ENCODE measurements around the gene UQCRC2.
"Not testable (repeated sequence)": the region's sequence is repeated elsewhere in the genome, so short reads cannot be mapped to it uniquely, and the experiment has no call there.

UQCRC2 gene

DNA sequence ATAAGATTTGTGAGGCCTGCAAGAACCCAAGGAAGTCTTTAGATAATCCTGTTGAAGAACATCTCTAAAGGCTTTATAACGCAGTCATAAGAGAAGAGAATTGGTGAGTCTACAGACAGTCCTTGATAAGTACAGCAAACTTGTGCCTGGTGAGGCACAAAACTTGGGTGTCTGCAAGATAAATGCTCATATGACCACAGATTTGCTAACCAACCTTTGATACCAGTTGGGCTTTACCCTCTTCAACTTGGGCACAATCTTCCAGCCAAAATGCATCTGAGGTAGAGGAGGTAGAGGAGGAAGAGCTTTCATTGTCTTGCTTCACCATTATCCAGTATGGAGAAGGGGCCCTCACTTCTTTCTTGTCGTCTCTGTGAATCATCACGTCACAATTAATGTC lies 30.9 kb downstream of the UQCRC2 start:
- DNase-seq: no peak

DNA sequence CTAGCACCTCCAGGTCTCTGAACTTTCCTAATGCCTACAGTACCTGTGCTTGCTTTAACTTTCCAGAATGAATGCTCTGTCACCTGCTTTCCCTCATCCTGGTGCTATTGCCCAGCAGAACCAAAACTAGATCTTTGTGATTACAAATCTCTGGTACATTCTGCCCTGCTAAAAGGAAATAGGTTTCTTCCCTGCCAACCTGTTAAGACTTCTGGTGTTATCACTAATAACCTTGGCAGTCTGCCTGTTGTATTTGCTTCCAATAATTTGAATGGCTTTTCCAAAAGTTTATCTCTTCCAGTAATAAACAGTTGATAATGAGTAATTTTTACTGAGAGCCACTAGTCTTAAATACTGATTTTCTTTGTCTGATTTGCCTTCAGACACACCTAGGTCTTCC lies 32.4 kb downstream of the UQCRC2 start:
- DNase-seq: no peak

DNA sequence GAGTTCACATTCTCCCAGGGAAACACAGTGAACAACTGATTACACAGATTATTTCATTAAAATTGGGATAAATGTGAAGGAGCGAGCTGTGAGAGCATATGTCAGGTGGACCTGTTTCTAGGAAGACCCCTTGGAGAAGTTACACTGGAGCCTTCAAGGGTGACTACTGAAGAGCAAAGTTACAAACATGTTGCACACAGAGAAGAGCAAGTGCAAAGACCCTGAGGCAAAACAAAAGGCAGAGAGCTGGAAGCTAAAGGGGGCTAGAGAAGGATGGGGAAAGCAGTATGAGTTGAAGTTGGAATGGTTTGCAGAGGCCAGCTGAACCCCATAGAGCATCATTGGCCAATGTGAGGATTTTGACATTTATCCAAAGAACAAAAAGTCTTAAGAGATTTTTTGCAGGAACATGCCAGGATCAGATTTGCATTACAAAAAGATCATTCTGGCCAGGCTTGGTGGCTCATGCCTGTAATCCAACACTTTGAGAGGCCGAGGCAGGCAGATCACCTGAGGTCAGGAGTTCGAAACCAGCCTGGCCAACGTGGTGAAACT lies 33.6 kb downstream of the UQCRC2 start:
- DNase-seq: no peak

DNA sequence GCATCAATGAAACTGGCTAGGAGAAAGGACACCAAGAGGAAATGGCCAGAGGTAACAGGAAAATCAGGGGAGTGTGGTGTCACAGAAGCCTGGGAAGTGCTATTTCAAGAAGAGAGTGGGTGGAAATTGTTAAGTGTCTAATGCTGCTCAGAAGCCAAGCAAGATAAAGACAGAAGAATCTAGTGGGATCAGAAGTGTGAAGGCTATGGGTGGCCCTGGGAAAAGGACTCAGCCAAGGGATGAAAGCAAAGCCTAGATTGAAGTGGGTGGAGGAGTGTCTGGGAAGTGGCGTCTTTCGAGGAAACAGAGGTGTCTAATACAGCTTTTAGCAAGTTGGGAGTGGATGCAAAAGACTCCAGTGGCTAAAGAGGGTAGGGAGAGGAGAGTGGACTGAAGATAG lies 34.3 kb downstream of the UQCRC2 start:
- no peak for DNase-seq

DNA sequence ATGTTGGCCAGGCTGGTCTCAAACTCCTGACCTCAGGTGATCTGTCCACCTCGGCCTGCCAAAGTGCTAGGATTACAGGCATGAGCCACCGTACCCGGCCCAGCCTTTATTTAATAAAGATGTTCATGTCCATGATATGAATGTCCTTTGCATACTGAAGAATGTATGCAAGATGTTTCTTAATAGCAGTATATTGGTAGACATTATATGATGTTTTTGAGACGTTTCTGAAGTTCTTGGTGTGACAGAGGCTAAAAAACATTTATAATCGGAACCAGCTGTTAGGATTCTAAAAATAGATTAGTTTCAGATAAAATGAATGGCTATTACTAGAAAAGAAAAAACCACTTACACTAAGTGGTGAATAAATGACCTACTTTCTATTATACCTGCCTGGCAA lies 36.0 kb downstream of the UQCRC2 start:
- DNase-seq: no peak

DNA sequence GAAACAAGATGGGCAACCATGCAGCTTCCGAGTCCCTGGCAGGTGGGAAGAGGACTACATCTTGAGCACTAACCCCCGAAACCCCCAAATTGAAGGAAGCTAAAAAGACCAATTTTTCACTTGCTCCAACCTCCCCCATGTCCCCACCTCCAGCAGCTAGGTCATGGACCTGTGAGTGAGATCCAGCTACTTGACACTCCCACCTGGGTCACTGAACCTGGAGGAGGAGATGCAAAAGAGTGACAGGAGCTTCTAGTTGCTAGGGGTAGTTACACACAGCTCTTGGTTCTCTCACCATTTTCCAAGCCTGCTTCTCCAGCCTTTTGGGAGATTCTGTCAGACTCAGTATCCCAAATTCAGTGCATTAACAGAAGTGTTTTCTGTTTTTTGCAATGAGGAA lies 36.6 kb downstream of the UQCRC2 start:
- DNase-seq: no peak

DNA sequence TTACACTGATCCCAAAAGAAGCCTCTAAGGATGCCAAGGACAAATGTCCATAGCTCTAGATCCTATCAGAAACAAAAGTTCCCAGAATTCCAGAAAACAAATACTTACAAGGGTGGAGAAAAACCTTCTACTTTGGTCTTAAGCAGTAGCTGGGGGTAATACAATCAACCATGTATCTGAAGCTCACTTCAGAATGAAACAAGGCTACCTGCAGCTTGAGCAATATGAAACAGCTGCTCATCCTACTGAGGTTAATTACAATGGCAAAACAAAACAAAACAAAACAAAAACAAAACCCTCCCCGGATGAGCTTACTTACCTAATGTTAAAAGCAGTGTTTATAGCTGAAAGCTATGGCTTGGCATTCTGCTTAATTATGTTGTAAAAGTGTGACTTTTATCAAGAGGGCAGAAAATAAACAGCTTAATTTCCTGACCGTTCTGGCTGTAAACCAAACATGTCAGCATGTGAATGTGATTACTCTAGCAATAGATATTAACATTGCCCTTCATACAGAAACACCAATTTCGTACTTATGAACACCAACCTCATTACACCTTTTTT lies 37.3 kb downstream of the UQCRC2 start:
- DNase-seq: no peak

DNA sequence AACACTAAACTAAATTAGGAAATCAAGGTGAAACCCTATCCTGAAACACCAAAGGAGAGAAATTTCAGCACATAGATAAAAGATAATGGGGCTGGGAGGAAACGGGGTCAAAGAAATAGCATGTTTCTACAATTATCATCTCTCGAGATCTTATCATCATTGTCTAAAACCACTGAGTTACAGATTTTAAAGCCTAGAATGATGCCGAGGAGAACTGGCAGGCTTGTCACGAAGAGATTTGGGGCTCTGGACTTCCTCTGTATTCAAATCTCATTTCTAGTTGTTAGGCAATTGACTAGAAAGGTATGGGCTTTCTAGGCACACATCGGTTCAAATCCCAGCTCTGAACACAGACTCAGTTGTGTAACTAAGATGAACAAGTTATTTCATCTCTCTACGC lies 38.5 kb downstream of the UQCRC2 start:
- no peak for DNase-seq

DNA sequence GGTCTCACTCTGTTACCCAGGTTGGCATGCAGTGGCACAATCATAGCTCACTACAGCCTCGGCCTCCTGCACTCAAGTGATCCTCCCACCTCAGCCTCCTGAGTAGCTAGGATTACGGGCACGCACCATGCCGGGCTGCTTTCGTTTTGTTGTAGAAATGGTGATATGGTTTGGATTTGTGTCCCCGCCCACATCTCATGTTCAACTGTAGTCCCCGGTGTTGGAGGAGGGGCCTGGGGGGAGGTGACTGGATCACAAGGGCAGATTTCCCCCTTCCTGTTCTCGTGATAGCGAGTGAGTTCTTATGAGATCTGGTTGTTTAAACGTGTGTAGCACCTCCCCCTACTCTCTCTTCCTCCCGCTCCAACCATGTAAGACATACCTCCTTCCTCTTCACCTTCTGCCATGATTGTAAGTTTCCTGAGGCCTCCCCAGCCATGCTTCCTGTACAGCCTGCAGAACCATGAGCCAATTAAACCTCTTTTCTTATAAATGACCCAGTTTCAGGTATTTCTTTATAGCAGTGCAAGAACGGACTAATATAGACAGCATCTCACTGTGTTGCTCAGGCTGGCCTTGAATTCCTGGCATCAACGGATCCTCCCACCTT lies 41.8 kb downstream of the UQCRC2 start:
- DNase-seq: no peak

DNA sequence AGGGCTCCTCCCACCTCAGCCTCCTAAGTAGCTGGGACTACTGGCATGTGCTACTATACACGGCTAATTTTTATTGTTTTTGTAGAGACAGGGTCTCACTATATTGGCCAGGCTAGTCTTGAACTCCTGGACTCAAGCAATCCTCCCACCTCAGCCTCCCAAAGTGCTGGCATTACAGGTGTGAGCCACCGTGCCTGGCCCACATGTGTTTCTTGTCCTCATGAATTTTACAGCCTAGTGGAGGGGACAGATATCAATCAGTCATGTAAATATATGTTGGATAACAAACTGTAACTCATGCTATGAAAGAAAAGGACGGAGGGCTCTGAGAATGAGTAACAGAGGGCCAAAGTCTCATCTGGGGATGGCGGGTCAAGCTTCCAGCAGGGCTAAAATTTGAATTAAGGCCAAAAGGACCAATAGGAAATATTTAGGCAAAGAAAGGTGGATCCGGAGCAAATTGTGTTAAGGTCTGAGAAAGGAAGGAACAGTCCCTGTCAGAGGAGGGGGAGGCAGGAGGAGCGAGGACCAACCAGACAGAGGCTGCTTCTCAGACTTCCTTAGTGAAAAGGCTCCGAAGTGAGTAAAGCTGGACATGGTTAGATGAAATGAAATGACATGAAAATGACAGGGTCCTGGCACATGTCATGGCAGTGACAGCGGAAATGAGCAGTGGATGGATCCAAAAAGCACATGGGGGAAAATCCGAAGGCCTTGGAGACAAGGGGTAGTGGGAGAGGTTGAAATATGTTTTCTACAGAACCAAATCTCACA lies 43.9 kb downstream of the UQCRC2 start:
- no peak for DNase-seq

DNA sequence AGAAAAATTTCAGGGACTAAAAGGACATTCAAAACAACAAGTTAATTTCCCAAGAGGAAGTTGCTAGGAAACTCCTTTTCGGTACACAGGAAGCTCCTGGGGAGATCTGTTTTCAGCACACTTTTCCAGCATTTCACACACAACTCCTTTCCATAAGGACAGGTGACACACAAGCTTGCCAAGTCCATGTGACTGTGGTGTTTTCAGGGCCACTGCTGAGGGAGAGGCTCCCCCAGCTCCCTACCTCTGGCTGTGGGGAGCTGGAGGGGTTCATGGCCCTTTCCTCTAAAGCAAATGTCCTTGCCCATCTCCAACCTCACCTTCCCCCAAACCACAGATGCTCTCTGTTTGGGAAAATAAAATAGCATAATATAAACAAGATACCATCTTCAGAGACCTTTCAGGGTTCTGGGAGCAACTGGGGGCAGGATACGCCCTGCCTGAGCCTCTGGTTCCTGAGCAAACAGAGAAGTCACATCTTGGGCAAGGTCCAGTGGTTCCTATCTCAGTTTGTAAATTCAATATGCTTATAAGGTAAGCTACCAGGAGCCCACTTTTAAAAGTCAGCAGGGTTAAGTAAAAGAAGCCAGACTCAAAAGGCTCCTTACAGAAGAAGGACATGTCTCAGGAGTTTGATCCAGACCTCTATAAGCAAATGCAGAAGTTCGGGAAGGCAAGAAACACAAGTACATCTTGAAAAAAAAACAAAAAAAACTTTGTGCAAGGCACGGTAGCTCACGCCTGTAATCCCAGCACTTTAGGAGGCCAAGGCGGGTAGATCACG lies 44.7 kb downstream of the UQCRC2 start:
- DNase-seq: no peak

DNA sequence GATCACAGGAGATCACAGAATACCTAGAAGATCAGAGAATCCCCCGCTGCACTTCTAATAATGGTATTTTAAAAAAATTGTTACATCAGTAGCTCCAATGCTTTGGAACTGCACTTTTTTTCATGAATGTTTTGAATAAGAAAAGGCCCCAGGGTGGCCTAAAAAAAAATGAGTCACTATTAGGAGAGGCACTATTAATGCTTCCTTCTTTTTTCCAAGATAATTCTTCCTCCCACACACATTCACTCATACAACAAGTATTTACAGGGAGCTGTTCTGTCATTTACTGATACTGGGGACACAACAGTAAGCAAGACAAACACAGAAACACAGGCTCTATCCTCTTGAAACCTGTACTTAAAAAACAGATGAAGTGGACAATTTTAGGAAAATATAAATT lies 48.4 kb downstream of the UQCRC2 start:
- DNase-seq: no peak

DNA sequence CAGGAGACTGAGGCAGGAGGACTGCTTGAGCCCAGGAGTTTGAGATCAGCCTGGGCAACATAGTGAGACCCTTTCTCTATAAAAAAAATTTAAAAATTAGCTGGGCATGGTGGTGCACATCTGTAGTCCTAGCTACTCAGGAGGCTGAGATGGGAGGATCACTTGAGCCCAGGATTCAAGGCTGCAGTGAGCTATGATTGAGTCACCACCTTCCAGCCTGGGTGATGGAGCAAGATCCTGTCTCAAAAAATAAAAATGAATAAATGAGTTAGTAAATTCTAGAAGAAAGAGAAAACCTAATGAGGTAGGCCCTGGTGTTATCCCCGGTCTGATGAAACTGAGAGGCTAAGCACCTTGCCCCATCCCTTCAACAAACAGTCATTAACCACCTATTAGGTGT lies 48.9 kb downstream of the UQCRC2 start:
- DNase-seq: not testable (repeated sequence)

DNA sequence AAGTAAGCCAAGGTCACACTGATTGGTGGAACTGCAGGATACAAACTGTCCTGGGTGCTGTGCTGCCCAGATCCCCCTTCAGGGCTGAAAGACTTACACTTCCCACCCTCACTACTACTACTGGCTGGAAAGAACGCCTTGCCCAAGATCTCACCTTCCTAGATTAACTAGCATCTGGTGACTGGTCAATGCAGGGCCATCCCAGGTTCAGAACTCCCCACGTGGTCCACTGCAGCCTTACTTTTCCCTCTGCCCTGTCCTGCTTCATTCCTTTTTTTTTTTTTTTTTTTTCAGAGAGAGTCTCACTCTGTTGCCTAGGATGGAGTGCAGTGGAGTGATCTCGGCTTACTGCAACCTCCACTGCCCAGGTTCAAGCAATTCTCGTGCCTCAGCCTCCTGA lies 50.0 kb downstream of the UQCRC2 start:
- no peak for DNase-seq

DNA sequence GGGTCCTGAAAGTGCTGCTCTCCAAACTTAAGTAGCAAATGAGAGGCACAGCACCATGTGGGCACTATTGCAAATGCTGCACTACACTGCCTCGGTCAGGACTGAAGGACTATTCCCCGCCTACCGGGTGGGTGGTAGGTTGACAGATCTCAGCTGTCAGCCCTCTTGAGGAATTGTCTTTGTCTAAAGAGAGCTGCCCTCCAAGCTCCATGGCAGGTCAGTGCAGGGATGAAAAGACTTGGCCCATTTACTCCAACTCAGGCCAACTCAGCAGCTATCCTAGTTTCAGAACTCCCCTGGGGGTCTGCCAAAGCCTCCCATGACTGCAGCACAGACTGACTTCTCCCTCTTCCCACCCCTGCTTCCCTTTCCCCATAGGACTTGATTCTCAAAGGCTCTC lies 51.2 kb downstream of the UQCRC2 start:
- no peak for DNase-seq

DNA sequence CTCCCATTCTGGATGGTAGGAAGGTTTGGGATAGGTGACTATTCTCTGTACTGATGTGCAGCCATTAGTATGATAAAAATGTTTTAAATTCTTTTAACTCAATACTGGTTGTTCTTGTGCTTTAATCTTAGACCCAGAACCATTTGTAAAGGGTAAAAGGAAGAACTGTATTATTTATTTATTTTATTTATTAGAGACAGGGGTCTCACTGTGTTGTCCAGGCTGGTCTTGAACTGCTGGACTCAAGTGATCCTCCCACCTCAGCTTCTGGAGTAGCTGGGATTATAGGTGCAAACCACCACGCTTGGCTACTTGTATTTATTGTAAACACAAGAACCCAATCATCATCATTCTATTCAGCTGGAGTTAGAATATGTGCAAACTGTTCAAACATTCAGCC lies 52.6 kb downstream of the UQCRC2 start:
- DNase-seq: no peak

DNA sequence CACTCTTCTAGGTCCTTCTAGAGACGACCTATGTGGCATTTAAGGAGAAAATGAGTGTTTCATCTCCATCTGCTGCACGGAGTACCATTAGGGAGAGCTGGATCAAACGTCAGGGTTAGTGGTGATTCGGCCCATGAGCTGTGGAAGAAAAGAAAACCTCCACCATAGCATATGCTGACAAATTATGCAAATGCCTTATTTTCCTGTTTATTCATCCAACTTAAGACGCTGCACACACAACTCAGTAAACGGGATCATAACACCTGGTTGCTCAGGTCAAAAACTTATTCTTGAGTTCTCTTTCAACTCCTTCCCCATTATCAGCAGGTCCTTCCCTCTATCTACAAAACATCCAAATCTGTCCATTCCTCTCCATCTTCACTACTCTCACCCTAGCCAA lies 53.5 kb downstream of the UQCRC2 start:
- DNase-seq: no peak

DNA sequence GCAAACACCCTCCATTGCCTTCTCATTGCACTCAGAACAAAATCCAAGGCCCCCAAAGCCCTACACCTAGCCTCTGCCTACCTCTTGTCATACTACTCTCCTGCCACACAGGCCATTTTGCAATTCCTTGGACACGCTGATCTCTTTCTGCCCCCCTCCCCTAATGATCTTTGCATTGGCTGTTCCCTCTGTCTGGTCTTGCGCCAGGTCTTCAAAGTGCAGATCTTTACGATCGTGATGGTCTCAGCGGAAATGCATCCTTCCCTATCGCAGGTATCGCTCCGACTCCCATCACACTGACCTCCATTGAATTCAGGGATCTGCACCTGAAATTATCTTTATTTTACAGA lies 54.0 kb downstream of the UQCRC2 start:
- DNase-seq: no peak

DNA sequence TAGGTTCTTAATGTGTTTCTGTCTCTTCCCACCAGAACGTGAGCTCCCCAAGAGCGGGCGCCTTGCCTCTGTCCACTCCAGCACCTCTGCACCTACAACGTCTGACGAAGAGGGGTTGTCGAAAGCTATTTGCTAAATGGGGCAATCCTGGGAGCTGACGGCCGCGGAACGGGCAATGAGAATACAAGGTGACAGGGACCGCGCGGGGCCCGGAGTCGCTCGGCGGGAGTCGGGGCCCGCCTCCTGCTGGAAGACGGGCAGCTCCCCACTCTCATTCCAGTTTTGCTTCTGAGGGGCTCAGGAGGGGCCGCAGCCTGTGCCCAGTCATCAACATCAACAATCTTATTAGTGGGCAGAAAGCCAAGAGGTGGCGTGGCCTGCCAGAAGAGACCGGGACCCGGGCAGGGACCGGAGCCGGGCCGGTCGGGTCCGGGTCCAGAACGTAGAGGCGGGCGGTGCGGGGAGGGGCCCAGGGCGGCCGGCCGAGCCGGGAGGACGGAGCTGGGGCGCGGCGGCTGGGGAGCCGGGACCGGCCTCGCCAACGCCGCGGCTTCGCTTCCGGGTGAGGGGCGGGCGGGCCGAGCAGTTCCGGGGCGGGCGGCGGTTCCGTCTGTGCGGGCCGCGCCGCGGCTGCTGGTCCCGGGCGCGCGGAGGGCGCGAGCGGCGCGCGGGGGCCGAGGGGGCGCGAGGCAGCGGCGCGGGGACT lies 54.5 kb downstream of the UQCRC2 start, which contains the start of gene MOSMO:
Gene MOSMO, plus strand, starts transcription at position 603 of the 706 bp plus-strand sequence. CDS start 191 bp downstream, outside the sequence.
- peak; percentile 36 for DNase-seq

DNA sequence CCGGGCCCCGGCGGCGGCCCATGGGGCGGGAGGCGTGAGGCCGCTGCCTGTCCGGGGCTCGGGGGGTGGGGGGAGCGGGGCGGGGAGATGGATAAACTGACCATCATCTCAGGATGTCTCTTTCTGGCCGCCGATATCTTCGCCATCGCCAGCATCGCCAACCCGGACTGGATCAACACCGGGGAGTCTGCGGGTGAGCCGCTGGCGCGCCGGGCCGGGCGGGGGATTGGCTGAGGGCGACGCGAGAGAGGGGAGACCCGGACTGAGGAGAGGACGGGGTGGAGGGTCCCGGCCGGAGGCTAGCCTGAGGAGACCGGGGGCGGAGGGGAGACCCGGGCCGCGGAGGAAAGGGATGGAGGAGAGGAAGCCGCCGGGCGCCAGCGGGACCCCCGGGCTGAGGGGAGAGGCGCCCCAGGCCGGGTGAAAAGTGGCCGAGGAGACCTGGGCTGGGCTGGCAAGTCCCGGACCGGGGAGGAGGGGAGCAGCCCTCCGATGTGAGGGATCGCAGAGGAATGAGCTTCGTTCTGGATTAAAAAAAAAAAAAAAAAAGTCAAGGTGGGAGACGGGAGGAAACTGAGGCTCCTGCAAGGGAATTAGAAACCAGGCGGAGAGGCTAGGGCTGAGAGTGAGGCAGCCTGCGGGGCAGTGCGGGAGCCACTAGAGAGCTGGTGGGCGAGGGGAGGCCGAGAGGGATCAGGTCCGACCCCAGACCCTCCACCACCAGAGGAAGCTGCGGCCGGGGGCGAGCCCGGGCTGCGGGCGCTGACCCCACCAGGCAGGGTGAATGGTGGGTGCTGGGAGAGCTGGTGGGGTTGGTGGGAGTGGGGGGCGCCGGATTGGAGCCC lies 55.3 kb downstream of the UQCRC2 start:
- no peak for DNase-seq

DNA sequence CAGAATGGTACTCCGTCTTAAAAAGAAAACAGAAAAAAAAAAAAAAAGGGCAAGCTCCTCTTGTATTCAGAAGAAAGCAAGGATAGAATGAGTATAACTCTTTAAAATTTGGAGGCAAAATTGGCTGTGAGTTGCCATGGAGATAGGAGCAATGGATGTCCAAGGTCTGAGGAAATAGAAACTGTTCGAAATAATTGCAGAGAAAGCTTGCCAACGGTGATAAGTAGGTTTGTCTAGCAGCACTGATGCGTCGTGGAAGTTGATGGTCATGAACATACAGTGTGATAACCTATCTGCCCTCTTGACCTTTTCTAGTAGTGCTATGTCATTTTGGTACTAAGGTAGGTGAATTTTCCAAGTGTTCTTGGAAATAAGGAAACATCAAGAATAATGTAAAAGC lies 57.7 kb downstream of the UQCRC2 start:
- no peak for DNase-seq

DNA sequence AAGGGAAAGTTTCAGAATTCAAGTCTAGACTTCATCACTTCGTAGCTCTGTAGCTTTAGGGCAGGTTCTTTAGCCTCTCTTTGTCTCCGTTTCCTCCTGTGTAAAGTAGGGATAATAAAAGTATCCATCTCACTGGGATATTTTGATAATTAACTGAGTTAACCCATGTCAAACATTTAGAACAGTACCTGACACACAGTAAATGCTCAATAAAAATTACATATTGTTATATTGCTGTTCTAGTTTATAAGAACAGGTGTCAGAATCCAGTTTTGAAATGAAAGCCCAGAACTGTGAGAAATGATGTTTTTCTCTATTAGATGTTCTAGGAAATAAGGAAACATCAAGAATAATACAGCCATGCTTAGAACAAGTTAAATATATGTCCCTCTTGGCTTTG lies 59.1 kb downstream of the UQCRC2 start:
- no peak for DNase-seq
